Gastroesophageal sphincter (tissue), 4 donors: ENCODE measurements around the gene IQCN. TPM values are rescaled to one million over a fixed set of nuclear protein-coding genes. Genes with fewer than 3 reads are reported as not detected.

Experiments used
- ATAC-seq: fragments of 150-250 bp; one replicate; pipeline ENCODE4 v1.9.1; 2016; ENCODE audit warnings: mild to moderate bottlenecking, moderate library complexity
- H3K27ac ChIP-seq, 4 donors: fragments of 200-600 bp; sonication (generic) in 3 of 4; 1 replicate in 3 of 4; 2 replicates in 1 of 4; pipeline ENCODE4 v1.5.1; 2016 to 2019
- H3K27me3 ChIP-seq: fragments of 200-600 bp; sonication (generic); one replicate; pipeline ENCODE4 v1.5.1; 2019
- H3K36me3 ChIP-seq, 2 donors: fragments of 200-600 bp; sonication (generic); one replicate each; pipeline ENCODE4 v1.5.1; 2019; ENCODE audit warnings: control low read depth in 1 of 2
- H3K4me1 ChIP-seq, 3 donors: fragments of 200-600 bp; sonication (generic); 1 replicate in 2 of 3; 2 replicates in 1 of 3; pipeline ENCODE4 v1.5.1; 2016 to 2019; ENCODE audit warnings: control low read depth in 2 of 3
- H3K4me3 ChIP-seq, 2 donors: fragments of 200-600 bp; sonication (generic); one replicate each; pipeline ENCODE4 v1.5.1; 2019; ENCODE audit warnings: mild to moderate bottlenecking in 1 of 2, moderate library complexity in 1 of 2
- H3K9me3 ChIP-seq, 3 donors: fragments of 200-600 bp; sonication (generic); one replicate each; pipeline ENCODE4 v1.5.1; 2017 to 2019; ENCODE audit warnings: control low read depth in 2 of 3
- EP300 ChIP-seq: sonication (generic); formaldehyde crosslinking; IDR thresholded peaks from one replicate; pipeline ENCODE4 v1.6.1; 2017; ENCODE audit warnings: antibody characterized with exemption, mild to moderate bottlenecking
- POLR2A ChIP-seq, 2 donors: fragments of 450-650 bp; IDR thresholded peaks; one replicate each; pipeline ENCODE4 v1.6.1; 2017; ENCODE audit warnings: antibody characterized with exemption in 2 of 2, mild to moderate bottlenecking in 2 of 2, moderate library complexity in 1 of 2
- POLR2AphosphoS5 ChIP-seq: sonication (generic); formaldehyde crosslinking; IDR thresholded peaks from one replicate; pipeline ENCODE4 v1.6.1; 2017; ENCODE audit warnings: antibody characterized with exemption
- WGBS, 2 donors: methylation state at CpG; one replicate each; pipeline ENCODE4 v1.1.5; 2018; ENCODE audit warnings: low coverage in 1 of 2; 5-methylcytosine and 5-hydroxymethylcytosine counted together
- total RNA-seq, 4 donors: library from RNA; depleted of rRNA; stranded (reverse); fragments of >200 nt; gene quantifications; one replicate each; pipeline ENCODE4 v1.1.0, GENCODE V29; 2016
- TF ChIP-seq, protein P1 (sequence below), 4 experiments: fragments of 200-600 bp in 2 of 4; fragments of 450-650 bp in 2 of 4; sonication (generic) in 1 of 4; IDR thresholded peaks; one replicate each; pipeline ENCODE4 v1.5.1; 2017 to 2019; ENCODE audit warnings: antibody characterized with exemption in 4 of 4, mild to moderate bottlenecking in 2 of 4, moderate library complexity in 2 of 4

IQCN gene
- total RNA-seq, 4 donors from 2014 or later, result 0.27 to 4.4 (median 1.3) TPM

DNA sequence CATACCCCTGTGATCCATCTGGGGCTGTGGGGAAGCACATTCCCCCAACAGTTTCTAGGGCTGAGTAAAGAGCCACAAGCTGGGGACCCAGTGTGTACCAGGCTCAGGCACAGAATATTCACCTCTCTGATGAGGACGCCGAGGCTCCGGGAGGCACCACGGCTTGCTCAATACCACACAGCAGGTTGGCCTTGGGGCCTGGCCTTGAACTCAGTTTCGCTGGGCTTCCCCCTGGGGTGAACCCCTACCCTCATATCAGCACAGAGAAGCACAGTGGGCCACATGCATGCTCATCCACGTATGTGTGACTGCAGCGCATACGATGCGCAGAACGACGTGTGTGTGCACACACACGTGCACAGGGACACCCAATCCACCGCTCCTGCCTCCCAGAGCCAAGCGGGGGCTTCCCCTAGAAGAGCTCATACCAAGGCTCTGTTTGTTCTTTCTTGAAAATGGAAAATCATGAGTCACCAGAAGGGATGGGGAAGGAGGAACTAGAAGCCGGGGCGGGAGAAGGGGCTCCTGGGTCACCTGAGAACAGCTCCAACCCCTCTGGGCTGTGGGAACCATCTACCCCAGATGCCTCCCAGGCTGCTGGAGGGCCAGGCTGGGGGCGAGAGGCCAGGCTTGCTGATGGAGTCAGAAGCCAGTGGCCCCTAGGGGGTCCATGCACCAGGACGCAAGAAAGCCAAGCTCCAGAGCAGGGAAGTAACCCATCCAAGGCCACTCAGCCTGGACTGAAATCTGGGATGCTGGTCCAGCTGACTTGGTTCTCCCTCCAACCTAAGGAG is 43.1 kb downstream of the IQCN start:
- WGBS, 2 donors, result 0 to 40% methylated on average over 1 to 2 of the region's 18 CpGs
- H3K4me3 ChIP-seq, result no peak overlapping the region
- no peak for ATAC-seq
- no peak for TF ChIP-seq POLR2AphosphoS5
- TF ChIP-seq POLR2A (IDR thresholded peaks at IDR 0.05), result no peak
- TF ChIP-seq, protein P1, sequence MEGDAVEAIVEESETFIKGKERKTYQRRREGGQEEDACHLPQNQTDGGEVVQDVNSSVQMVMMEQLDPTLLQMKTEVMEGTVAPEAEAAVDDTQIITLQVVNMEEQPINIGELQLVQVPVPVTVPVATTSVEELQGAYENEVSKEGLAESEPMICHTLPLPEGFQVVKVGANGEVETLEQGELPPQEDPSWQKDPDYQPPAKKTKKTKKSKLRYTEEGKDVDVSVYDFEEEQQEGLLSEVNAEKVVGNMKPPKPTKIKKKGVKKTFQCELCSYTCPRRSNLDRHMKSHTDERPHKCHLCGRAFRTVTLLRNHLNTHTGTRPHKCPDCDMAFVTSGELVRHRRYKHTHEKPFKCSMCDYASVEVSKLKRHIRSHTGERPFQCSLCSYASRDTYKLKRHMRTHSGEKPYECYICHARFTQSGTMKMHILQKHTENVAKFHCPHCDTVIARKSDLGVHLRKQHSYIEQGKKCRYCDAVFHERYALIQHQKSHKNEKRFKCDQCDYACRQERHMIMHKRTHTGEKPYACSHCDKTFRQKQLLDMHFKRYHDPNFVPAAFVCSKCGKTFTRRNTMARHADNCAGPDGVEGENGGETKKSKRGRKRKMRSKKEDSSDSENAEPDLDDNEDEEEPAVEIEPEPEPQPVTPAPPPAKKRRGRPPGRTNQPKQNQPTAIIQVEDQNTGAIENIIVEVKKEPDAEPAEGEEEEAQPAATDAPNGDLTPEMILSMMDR (IDR thresholded peaks at IDR 0.05), result no peak
- peaks cover 0 to 17% (median 0%) of the 10 kb centered on the region in 3 donors for H3K9me3 ChIP-seq
- H3K27me3 ChIP-seq, result peaks cover 100% of the 10 kb centered on the region
- no peaks in the 10 kb centered on the region for H3K36me3 ChIP-seq
- no peak overlapping the region for H3K27ac ChIP-seq
- H3K4me1 ChIP-seq, result peaks cover 0 to 9% (median 2%) of the 10 kb centered on the region in 3 donors

DNA sequence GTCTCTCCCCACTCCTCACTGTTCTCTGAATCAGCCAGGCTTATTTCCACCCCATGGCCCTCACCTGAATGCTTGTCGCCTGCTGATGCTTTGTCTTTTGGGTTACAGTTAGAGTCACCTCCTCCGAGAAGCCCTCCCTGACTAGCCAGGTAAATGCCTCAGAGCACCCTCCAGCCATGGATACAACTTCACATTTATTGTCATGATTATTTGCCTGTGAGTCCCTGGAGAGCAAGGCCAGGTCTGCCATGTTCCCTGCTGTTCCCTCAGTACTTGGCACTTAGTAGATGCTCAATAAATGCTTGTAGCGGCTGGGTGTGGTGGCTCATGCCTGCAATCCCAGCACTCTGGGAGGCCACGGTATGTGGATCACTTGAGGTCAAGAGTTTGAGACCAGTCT is 44.3 kb downstream of the IQCN start:
- TF ChIP-seq POLR2AphosphoS5, result no peak
- no peak for TF ChIP-seq EP300
- TF ChIP-seq, protein P1 (IDR thresholded peaks at IDR 0.05), result no peak
- TF ChIP-seq POLR2A (IDR thresholded peaks at IDR 0.05), result no peak
- ATAC-seq, result no peak
- Histone ChIP-seq H3K27me3 (peaks cover 100% of the 10 kb centered on the region), H3K9me3 (peaks cover 0 to 17% (median 0%) of the 10 kb centered on the region in 3 donors), H3K27ac (no peak overlapping the region), H3K4me1 (peaks cover 0 to 22% (median 13%) of the 10 kb centered on the region in 3 donors), H3K36me3 (no peaks in the 10 kb centered on the region), H3K4me3 (no peak overlapping the region)
- 64 to 72% methylated on average over 2 of the region's 4 CpGs for WGBS, 2 donors

DNA sequence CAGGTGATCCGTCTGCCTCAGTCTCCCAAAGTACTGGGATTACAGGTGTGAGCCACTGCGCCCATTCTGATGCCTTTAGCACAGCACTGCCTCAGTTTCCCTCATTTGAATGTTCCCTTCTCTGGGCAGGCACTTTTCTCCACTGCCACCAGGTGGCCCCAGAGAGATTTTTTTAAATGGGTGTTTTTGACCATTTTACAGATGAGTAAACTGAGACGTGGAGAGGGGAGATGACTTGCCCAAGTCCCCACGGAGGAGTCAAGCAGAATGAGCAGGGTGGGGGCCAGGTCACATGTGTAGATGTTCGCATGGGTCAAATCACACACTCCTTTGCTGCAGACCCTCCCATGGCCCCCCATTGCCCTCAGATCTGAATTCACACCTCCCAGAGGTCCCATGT is 44.8 kb downstream of the IQCN start:
- ATAC-seq, result no peak
- Histone ChIP-seq H3K36me3 (no peaks in the 10 kb centered on the region), H3K27ac (no peak overlapping the region), H3K4me1 (peaks cover 0 to 26% (median 16%) of the 10 kb centered on the region in 3 donors), H3K9me3 (peaks cover 0 to 17% (median 0%) of the 10 kb centered on the region in 3 donors), H3K4me3 (no peak overlapping the region), H3K27me3 (peaks cover 99% of the 10 kb centered on the region)
- WGBS, 2 donors, result 67 to 79% methylated on average over 1 to 4 of the region's 5 CpGs
- TF ChIP-seq, protein P1 (IDR thresholded peaks at IDR 0.05), result peak in 1 of 4 experiments; percentile 28
- TF ChIP-seq POLR2A (IDR thresholded peaks at IDR 0.05), result no peak

DNA sequence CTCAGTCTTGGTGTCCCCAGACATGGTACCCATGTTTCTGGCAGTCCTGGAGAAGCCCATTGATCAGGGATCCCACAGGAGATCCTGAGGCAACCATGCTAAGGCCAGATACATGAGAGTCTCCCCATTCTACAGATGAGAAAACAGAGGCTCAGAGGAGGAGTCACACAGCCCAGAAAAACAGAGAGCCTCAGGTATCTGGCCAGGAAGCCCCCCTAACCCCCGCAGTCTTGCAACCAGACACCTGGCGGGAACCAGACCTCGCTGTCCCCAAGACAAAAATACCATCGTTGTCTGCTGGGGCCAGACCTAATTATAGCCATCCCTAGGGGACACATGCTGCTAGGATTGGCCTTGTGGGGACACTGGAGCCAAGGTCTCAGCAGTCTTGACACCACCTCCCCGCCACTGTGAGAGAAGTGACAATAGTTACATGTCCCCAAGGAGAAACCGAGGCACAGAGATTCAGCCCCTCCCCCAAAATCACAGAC is 46.4 kb downstream of the IQCN start:
- 50 to 82% methylated on average over 1 to 5 of the region's 6 CpGs for WGBS, 2 donors
- Histone ChIP-seq H3K27ac (no peak overlapping the region), H3K36me3 (no peaks in the 10 kb centered on the region), H3K9me3 (peaks cover 0 to 4% (median 0%) of the 10 kb centered on the region in 3 donors), H3K4me3 (no peak overlapping the region), H3K4me1 (peaks cover 0 to 35% (median 16%) of the 10 kb centered on the region in 3 donors), H3K27me3 (peaks cover 83% of the 10 kb centered on the region)
- no peak for ATAC-seq
- TF ChIP-seq EP300, result no peak

DNA sequence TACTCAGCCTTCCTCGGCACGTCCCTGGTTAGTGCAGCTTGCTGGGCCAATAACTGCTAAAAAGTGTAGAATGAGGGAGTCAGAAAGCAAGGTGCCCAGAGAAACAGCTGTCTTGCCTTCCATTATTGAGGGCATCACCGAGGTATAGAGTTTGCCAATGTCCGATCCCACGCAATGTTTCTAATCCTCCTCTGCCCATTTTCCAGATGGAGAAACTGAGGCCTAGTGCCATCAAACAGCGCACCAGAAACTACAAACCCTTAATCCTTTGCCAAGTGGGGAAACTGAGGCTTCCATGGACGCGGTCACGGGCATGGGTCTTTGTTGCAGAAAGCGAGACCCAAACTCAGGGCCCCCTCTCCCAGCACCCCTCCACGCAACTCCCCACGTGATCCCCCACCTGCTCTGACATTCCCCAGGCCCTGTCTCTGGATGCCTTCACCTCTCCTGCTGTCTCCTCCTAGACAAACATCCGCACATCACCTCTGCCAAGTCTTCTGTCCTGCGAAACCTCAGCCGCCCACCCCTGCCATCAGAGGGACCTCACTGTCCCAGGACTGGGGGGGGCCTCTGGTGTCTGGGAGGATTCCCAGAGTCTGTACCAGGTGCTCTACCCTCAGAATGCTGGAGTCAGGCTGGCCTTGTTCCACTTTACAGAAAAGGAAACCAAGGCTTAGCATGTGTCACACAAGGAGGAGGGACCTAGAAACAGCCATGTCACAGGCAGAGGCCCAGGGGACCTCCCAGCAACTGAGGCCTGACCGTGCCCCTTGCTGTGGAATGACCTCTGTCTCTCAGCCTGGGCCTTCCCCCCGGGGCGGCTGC is 47.1 kb downstream of the IQCN start:
- Histone ChIP-seq H3K9me3 (no peaks in the 10 kb centered on the region), H3K4me3 (no peak overlapping the region), H3K36me3 (no peaks in the 10 kb centered on the region), H3K27ac (no peak overlapping the region), H3K27me3 (peaks cover 79% of the 10 kb centered on the region), H3K4me1 (peaks cover 0 to 35% (median 16%) of the 10 kb centered on the region in 3 donors)
- WGBS, 2 donors, result 74 to 82% methylated on average over 11 to 12 of the region's 18 CpGs
- TF ChIP-seq, protein P1 (IDR thresholded peaks at IDR 0.05), result no peak
- no peak for TF ChIP-seq POLR2A (IDR thresholded peaks at IDR 0.05)
- no peak for TF ChIP-seq EP300
- TF ChIP-seq POLR2AphosphoS5, result no peak
- no peak for ATAC-seq
